Measurements from ENCODE around the gene PLEKHO1.
"Not testable (repeated sequence)": the region's sequence is repeated elsewhere in the genome, so short reads cannot be mapped to it uniquely, and the experiment has no call there.

PLEKHO1 gene

DNA sequence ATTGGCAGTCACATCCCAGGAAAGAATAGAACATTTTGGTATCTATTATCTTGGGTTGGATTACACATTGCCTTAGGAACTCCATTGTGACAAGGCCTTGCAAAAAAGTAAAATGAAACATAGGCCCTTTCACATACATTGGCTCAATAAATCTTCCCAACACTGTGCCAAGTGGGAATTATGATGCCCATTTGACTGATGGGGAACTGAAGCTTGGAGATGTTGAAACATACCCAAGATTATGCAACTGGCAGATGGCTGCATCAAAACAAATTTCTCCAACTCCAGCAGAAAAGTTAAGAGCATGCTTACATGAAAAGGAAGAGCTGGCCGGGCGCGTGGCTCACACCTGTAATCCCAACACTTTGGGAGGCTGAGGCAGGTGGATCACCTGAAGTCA is 26.9 kb downstream of the PLEKHO1 start:
- no peak for DNase-seq

DNA sequence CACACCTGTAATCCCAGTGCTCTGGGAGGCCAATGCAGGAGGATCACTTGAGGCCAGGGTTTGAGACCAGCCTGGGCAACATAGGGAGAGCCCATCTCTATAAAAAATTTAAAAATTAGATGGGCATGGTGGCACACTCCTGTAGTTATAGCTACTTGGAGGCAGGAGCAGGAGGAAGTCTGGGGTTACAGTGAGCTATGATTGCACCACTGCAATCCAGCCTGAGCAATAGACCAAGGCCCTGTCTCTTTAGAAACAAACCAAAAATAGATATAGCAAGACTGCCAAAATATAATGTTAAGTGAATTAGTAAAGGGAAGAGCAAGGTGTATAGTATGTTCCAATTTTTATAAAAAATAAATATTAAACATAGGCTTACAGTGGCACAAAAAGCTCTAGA is 28.8 kb downstream of the PLEKHO1 start:
- no peak for DNase-seq

GRCh38 chr1:150179867-150180266 is 30.2 kb downstream of the PLEKHO1 start:
- DNase-seq = no peak

GRCh38 chr1:150180474-150180873 is 30.8 kb downstream of the PLEKHO1 start:
- no peak for DNase-seq

DNA sequence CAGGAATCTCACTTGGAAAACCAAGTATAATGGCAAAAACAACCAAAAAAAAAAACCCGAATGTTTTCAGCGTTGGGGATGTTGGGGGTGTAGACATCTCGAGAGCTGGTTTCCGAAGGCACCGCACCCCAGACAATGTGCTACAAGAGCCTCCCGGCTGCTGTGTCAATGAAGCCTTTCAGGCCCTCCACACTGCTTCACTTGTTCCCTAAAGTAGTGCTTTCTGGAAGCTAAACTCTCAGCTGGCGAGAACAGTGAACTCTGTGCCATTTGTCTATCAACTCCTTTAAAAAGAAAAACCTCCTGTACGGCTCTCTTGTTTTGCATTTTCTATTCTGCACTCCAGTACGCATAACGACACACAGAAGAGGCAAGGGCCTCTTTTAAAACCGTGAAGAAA is 32.5 kb downstream of the PLEKHO1 start:
- DNase-seq = no peak

- no peak for DNase-seq
Observed at GRCh38 chr1:150183061-150183460, 33.3 kb downstream of the PLEKHO1 start.

DNA sequence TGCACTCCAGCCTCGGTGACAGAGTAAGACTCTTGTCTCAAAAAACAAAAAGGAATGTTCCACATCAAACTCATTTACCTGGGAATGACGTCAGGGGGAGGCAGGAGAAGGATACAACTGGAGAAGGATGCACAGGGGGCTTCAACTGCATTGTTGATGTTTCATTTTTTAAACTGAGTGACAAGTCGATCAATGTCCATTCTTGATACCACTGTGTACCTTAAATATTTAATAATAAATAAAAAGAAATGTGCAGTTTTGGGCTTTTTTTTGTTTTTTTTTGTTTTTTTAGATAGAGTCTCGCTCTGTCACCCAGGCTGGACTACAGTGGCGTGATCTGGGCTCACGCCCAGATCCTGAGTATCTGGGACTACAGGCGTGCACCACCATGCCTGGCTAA is 35.8 kb downstream of the PLEKHO1 start:
- no peak for DNase-seq

DNA sequence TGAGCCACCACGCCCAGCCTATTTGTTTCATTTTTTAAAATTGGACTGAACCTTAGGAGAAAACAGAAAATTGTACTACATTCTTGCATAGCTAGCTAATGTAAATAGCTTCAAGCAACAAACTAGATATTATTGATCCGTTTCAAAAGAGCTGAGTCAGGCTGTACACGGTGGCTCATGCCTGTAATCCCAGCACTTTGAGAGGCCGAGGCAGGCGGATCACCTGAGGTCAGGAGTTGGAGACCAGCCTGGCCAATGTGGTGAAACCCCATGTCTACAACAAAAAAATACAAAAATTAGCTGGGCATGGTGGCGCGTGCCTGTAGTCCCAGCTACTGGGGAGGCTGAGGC is 36.7 kb downstream of the PLEKHO1 start:
- not testable (repeated sequence) for DNase-seq

DNA sequence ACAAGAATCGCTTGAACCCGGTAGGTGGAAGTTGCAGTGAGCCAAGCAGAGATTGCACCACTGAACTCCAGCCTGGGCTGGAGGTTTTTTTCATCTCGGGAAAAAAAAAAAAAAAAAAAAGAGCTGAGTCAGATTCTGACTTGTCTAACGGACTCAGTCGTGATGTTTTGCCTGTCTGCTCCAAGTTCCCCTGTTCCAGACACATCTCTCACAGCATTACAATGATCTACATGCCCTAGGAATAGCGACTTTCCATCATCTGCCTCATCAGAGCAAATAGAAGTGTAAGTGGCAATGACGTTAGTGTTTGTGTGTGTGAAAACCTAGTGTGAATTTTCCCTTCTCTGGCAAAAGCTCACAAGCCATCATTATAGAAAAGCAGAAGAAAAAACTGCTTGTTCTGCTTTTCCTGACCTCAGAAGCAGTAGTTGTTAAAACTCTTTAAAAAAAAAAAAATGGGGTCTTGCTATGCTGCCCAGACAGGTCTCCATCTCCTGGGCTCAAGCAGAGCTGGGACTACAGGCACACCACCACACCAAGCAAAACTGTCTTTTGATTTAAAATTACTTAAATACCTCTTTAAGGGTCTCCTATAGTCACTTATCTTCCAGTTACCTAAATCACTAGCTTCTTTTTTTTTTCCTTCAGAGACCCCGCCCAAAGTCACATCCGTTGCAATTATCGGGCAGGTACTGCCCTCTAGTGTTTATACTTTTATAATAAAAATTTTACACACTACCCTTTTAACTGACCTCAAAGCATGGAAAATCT is 37.3 kb downstream of the PLEKHO1 start:
- no peak for DNase-seq

DNA sequence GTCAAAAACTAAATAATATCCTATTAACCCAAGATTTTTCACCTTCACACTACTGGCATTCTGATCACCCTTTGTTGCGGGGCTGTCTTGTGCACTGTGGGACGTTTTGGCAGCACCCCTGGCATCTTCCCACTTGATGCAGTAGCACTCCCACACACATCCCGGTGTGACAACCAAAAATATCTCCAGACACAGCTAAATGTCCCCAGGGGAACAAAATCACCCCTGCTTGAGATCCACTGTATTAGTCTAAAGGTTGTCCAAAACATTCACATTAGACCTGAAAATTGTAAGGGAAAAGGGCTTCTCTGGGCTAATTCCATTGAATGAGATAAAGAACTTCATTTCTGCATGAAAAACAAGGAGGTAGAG is 37.8 kb downstream of the PLEKHO1 start:
- no peak for DNase-seq

- no peak for DNase-seq
Observed at GRCh38 chr1:150192012-150192411, 42.3 kb downstream of the PLEKHO1 start.

DNA sequence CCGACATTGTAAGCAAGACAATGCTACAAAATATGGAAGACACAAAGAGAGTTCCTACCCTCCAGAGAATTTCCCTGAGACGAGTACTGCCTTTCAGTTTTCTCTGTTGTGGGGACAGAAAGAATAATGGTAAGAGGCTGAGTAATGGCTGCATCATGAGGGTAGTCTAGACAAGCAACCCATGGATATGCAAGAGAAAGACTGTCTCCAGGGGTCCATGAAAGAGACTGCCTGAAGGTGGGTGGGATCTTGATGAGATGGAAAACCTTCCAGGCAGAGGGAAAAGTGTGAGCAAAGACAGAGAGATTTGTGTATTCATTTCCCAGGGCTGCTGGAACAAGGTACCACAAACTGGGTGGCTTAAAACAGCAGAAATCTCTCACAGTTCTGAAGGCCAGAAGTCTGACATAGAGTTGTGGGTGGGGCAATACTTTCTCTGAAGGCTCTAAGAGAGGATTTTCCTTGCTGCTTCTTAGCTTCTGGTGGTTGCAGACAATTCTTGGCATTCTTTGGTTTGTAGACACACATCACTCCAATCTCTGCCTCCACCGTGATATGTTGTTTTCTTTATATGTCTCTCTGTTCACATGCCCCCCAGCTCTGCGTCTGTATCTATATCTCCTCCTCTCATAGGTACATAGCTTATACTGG is 44.8 kb downstream of the PLEKHO1 start:
- DNase-seq = no peak

- DNase-seq = no peak
Observed at GRCh38 chr1:150196417-150196816, 46.7 kb downstream of the PLEKHO1 start.

GRCh38 chr1:150207281-150207971 is 57.7 kb downstream of the PLEKHO1 start:
- DNase-seq = no peak

DNA sequence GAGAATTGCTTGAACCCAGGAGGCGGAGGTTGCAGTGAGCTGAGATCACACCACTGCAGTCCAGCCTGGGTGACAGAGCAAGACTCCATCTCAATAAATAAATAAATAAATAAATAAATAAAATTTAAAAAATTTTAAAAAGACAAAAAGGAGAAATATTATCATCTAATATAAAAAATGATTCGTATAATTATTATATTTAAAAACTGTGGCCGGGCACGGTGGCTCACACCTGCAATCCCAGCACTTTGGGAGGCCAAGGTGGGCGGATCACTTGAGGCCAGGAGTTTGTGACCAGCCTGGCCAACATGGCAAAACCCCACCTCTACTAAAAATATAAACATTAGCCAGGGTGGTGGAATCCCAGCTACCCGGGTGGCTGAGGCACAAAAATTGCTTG is 58.7 kb downstream of the PLEKHO1 start:
- not testable (repeated sequence) for DNase-seq

Data from activated CD8-positive, alpha-beta memory T cell treated with anti-CD3 and anti-CD28 coated beads, Interleukin-2, amount 50 U/mL, for 4 hours (primary cell).